DOHH2 (cell line): ENCODE measurements around the gene HIVEP3.

ENCODE experiments used
- H3F3A ChIP-seq: fragments of 200-600 bp; sonication (generic), shearing (Covaris generic); 2 replicates; pipeline ENCODE4 v1.6.0; 2016; ENCODE audit warnings: antibody characterized with exemption, mild to moderate bottlenecking; ENCODE audit not compliant: control insufficient read depth, insufficient read depth
- H3K27ac ChIP-seq: fragments of 200-600 bp; sonication (generic); 2 replicates; pipeline ENCODE4 v1.5.1; 2014; ENCODE audit warnings: low read depth, mild to moderate bottlenecking, low read length, moderate library complexity
- H3K27me3 ChIP-seq: fragments of 200-600 bp; sonication (generic); 2 replicates; pipeline ENCODE4 v1.6.1; 2014; ENCODE audit warnings: mild to moderate bottlenecking, low read length, mixed read lengths; ENCODE audit not compliant: control insufficient read depth
- H3K36me3 ChIP-seq: fragments of 200-600 bp; sonication (generic); 2 replicates; pipeline ENCODE4 v1.6.1; 2014; ENCODE audit warnings: mild to moderate bottlenecking, low read length, moderate library complexity, mixed read lengths; ENCODE audit not compliant: control insufficient read depth
- H3K4me1 ChIP-seq: fragments of 200-600 bp; sonication (generic); 2 replicates; pipeline ENCODE4 v1.6.1; 2014; ENCODE audit warnings: mild to moderate bottlenecking, low read length, mixed read lengths; ENCODE audit not compliant: control insufficient read depth
- H3K4me2 ChIP-seq: fragments of 200-600 bp; sonication (generic); 2 replicates; pipeline ENCODE4 v1.6.0; 2014; ENCODE audit warnings: mild to moderate bottlenecking, low read length, moderate library complexity
- H3K4me3 ChIP-seq: fragments of 200-600 bp; sonication (generic); 2 replicates; pipeline ENCODE4 v1.5.1; 2014; ENCODE audit warnings: mild to moderate bottlenecking, low read length, mixed read lengths
- H3K79me2 ChIP-seq: fragments of 200-600 bp; sonication (generic); 2 replicates; pipeline ENCODE4 v1.6.1; 2014; ENCODE audit warnings: mild to moderate bottlenecking, low read length, mixed read lengths; ENCODE audit not compliant: control insufficient read depth
- H3K9me2 ChIP-seq: fragments of 200-600 bp; sonication (generic); replicated peaks from 2 replicates; pipeline ENCODE4 v1.6.1; 2014; ENCODE audit warnings: mild to moderate bottlenecking, low read length, mixed read lengths; ENCODE audit not compliant: control insufficient read depth
- H3K9me3 ChIP-seq: fragments of 200-600 bp; sonication (generic); 2 replicates; pipeline ENCODE4 v1.6.1; 2014; ENCODE audit warnings: antibody characterized with exemption, low read length, mixed read lengths; ENCODE audit not compliant: control insufficient read depth, insufficient read depth
- H4K20me1 ChIP-seq: fragments of 200-600 bp; sonication (generic); 2 replicates; pipeline ENCODE4 v1.6.0; 2014; ENCODE audit warnings: low read depth, mild to moderate bottlenecking, antibody characterized with exemption, low read length, moderate library complexity; ENCODE audit not compliant: control insufficient read depth, insufficient read depth
- EZH2phosphoT487 ChIP-seq: fragments of 200-600 bp; sonication (generic); IDR thresholded peaks from 2 replicates; pipeline ENCODE4 v1.6.1; 2017; ENCODE audit warnings: borderline replicate concordance, mild to moderate bottlenecking, antibody characterized with exemption, low read length, moderate library complexity, mixed read lengths
- TF ChIP-seq, protein P1 (sequence below): fragments of 200-600 bp; sonication (generic); IDR thresholded peaks from one replicate; pipeline ENCODE4 v1.5.1; 2014; ENCODE audit warnings: antibody characterized with exemption, mild to moderate bottlenecking, low read depth, low read length; ENCODE audit not compliant: poor library complexity, severe bottlenecking

HIVEP3 gene

GRCh38 chr1:41547336-41547735, 371.4 kb downstream of the HIVEP3 start:
- H3K4me1 ChIP-seq = no peaks in the 10 kb centered on the region
- peaks cover 12% of the 10 kb centered on the region; the same call in 1 of the 2 replicates for H3K9me3 ChIP-seq
- H3K4me3 ChIP-seq = no peak overlapping the region
- H3K4me2 ChIP-seq = no peak overlapping the region
- no peak overlapping the region for H3K27ac ChIP-seq
- no peaks in the 10 kb centered on the region for H3K9me2 ChIP-seq
- H3K27me3 ChIP-seq = no peaks in the 10 kb centered on the region
- TF ChIP-seq, protein P1, sequence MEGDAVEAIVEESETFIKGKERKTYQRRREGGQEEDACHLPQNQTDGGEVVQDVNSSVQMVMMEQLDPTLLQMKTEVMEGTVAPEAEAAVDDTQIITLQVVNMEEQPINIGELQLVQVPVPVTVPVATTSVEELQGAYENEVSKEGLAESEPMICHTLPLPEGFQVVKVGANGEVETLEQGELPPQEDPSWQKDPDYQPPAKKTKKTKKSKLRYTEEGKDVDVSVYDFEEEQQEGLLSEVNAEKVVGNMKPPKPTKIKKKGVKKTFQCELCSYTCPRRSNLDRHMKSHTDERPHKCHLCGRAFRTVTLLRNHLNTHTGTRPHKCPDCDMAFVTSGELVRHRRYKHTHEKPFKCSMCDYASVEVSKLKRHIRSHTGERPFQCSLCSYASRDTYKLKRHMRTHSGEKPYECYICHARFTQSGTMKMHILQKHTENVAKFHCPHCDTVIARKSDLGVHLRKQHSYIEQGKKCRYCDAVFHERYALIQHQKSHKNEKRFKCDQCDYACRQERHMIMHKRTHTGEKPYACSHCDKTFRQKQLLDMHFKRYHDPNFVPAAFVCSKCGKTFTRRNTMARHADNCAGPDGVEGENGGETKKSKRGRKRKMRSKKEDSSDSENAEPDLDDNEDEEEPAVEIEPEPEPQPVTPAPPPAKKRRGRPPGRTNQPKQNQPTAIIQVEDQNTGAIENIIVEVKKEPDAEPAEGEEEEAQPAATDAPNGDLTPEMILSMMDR = no peak
- H3K36me3 ChIP-seq = no peaks in the 10 kb centered on the region
- no peaks in the 10 kb centered on the region for H3K79me2 ChIP-seq
- H4K20me1 ChIP-seq = no peaks in the 10 kb centered on the region
- no peaks in the 10 kb centered on the region for H3F3A ChIP-seq

- no peak for TF ChIP-seq EZH2phosphoT487
- TF ChIP-seq, protein P1 = no peak
- H3K27me3 ChIP-seq = no peaks in the 10 kb centered on the region
- H3K36me3 ChIP-seq = no peaks in the 10 kb centered on the region
- peaks cover 12% of the 10 kb centered on the region; the same call in 1 of the 2 replicates for H3K9me3 ChIP-seq
- H3K79me2 ChIP-seq = no peaks in the 10 kb centered on the region
- no peak overlapping the region for H3K4me2 ChIP-seq
- no peaks in the 10 kb centered on the region for H3K4me1 ChIP-seq
- H3K27ac ChIP-seq = no peak overlapping the region
- no peaks in the 10 kb centered on the region for H3K9me2 ChIP-seq
- H4K20me1 ChIP-seq = no peaks in the 10 kb centered on the region
- no peaks in the 10 kb centered on the region for H3F3A ChIP-seq
- no peak overlapping the region for H3K4me3 ChIP-seq
Measured at GRCh38 chr1:41546833-41547135, 371.9 kb downstream of the HIVEP3 start.

DNA sequence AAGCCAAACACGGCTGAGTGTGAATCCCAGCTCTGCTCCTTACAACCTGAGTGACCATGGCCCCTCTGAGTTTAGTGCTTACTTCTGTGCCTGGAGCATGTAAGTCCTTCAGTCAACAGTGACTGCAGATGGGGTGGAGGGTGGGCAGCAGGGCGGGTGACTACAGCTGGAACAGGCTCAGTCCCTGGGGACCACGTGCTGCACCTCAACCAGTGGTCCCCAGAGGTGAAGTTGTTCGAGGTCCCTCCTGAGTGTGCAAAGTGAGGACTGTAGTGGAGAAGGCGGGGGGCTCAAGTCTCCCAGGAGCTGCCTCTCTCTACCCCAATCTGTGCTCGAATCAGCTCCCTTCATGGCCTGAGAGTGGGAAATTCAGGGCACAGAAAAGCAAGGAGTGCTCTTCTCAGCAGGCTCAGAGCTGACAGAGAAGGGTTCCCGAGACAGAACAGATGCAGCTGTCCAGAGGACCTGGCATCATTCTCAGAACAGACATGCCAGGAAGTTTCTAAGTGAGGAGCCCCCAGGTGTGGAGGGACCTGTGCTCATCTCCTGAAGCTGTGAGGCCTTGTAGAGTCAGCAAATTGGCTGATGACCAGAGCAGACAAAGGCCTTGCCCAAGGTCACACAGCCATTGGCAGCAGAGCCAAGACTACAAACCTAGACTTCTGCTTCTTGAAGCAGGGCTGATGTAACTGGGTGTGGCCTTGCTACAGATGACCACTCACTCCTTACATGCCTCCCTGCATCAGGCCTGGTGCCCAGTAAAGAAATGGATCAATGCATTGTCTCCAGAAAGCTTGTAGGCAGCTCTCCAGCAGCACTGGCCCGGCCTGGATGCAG, 372.5 kb downstream of the HIVEP3 start:
- TF ChIP-seq EZH2phosphoT487 = no peak
- no peaks in the 10 kb centered on the region for H3K27me3 ChIP-seq
- no peak overlapping the region for H3K4me3 ChIP-seq
- peaks cover 12% of the 10 kb centered on the region; the same call in 1 of the 2 replicates for H3K9me3 ChIP-seq
- no peaks in the 10 kb centered on the region for H3K9me2 ChIP-seq
- no peaks in the 10 kb centered on the region for H3K79me2 ChIP-seq
- no peaks in the 10 kb centered on the region for H3K36me3 ChIP-seq
- H3K4me1 ChIP-seq = no peaks in the 10 kb centered on the region
- H3F3A ChIP-seq = no peaks in the 10 kb centered on the region
- no peak overlapping the region for H3K27ac ChIP-seq
- no peak overlapping the region for H3K4me2 ChIP-seq
- no peaks in the 10 kb centered on the region for H4K20me1 ChIP-seq

DNA sequence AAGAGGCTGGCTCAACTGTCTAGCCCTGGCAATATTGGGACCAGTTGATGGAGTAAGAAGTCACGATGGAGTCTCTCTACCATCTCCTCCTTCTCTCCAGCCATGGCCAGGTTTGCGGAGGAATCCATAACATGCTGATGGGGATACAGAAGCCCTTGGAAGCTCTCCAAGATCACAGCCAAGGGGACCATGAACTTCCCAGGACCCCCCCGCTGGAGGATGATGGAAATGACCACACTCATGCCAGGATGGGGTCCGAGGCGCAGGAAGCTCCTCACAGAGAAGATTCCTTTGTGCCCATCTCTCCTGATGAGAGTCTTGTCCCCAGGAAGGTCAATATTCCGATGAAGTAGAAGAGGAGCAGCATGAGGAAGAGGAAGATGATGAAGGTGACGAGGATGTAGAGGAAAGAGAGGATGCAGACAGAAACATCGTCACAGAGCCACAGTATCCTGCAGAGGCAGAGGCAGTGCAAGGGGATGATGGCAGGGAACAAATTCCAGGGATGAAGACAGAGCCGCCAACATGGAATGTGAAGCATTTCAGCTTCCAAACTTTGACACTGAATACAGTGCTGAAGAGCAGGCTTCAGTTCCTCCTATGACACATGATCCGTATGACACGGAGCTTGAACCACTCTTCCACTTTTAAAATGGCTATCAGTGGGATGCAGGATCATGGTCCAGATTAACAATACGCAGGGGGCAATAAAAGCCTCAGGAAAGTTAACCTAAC, 376.4 kb downstream of the HIVEP3 start:
- Histone ChIP-seq H3K4me2 (no peak overlapping the region), H3K9me2 (no peaks in the 10 kb centered on the region), H4K20me1 (no peaks in the 10 kb centered on the region), H3K27ac (no peak overlapping the region), H3K4me1 (peaks cover 7% of the 10 kb centered on the region), H3K27me3 (peaks cover 10% of the 10 kb centered on the region), H3K4me3 (no peak overlapping the region), H3K79me2 (no peaks in the 10 kb centered on the region), H3K9me3 (peaks cover 12% of the 10 kb centered on the region; the same call in 1 of the 2 replicates), H3K36me3 (no peaks in the 10 kb centered on the region), H3F3A (no peaks in the 10 kb centered on the region)
- TF ChIP-seq, protein P1 = no peak
- TF ChIP-seq EZH2phosphoT487 = no peak
